HG03460 (cell line): Measurements from ENCODE around the gene CIITA.
A peak's percentile ranks its signal among the peaks of the same experiment; 100 is the strongest.
"Not testable (repeated sequence)": the region's sequence is repeated elsewhere in the genome, so short reads cannot be mapped to it uniquely, and the experiment has no call there.

Experiments
- ATAC-seq: cut with Tn5 transposase; IDR thresholded peaks from one replicate; pipeline ENCODE4 v1.9.1; 2021; ENCODE audit not compliant: unreplicated experiment

The CIITA gene

GRCh38 chr16:10918294-10919002 lies 41.4 kb downstream of the CIITA start:
- ATAC-seq, result peak; percentile 65

GRCh38 chr16:10919003-10919351 lies 42.0 kb downstream of the CIITA start:
- no peak for ATAC-seq

- no peak for ATAC-seq
Measured at GRCh38 chr16:10920726-10921427, 43.9 kb downstream of the CIITA start.

- no peak for ATAC-seq
Measured at GRCh38 chr16:10921536-10922327, 44.7 kb downstream of the CIITA start.

- no peak for ATAC-seq
Measured at GRCh38 chr16:10922328-10923145, 45.5 kb downstream of the CIITA start.

- ATAC-seq, result no peak
Measured at GRCh38 chr16:10923146-10923649, 46.2 kb downstream of the CIITA start.

- no peak for ATAC-seq
Measured at GRCh38 chr16:10923650-10924214, 46.7 kb downstream of the CIITA start.

- ATAC-seq, result not testable (repeated sequence)
Measured at GRCh38 chr16:10925285-10925684, 48.3 kb downstream of the CIITA start.

GRCh38 chr16:10926094-10926493 lies 49.1 kb downstream of the CIITA start:
- no peak for ATAC-seq

GRCh38 chr16:10926867-10927266 lies 49.9 kb downstream of the CIITA start:
- no peak for ATAC-seq

GRCh38 chr16:10927497-10928112 lies 50.6 kb downstream of the CIITA start:
- no peak for ATAC-seq

- ATAC-seq, result not testable (repeated sequence)
Measured at GRCh38 chr16:10929097-10929496, 52.1 kb downstream of the CIITA start.

GRCh38 chr16:10929853-10930754 lies 53.1 kb downstream of the CIITA start:
- ATAC-seq, result no peak

- no peak for ATAC-seq
Measured at GRCh38 chr16:10930755-10931093, 53.7 kb downstream of the CIITA start.

GRCh38 chr16:10931134-10931533 lies 54.1 kb downstream of the CIITA start:
- no peak for ATAC-seq

- ATAC-seq, result no peak
Measured at GRCh38 chr16:10931977-10932632, 55.1 kb downstream of the CIITA start.

- ATAC-seq, result no peak
Measured at GRCh38 chr16:10932959-10933710, 56.1 kb downstream of the CIITA start.

GRCh38 chr16:10933865-10934264 lies 56.9 kb downstream of the CIITA start:
- ATAC-seq, result no peak
